Kidney capillary endothelial cell (primary cell): ENCODE results near the gene SEM1.
A peak's percentile ranks its signal among the peaks of the same experiment; 100 is the strongest.
"Not testable (repeated sequence)": the region's sequence is repeated elsewhere in the genome, so short reads cannot be mapped to it uniquely, and the experiment has no call there.

Experiments used
- DNase-seq: peaks from one replicate; pipeline ENCODE4 v3.0.0-alpha.2; 2018; ENCODE audit warnings: low spot score

SEM1 gene

GRCh38 chr7:96709381-96710228 lies at the start of gene SEM1:
Gene SEM1 (minus strand): TSS chr7:96709846. CDS start chr7:96709763, 83 bp downstream.
- peak; percentile 74 for DNase-seq

GRCh38 chr7:96757880-96758279 lies 48.2 kb upstream of the SEM1 start:
- DNase-seq, result not testable (repeated sequence)

GRCh38 chr7:96747418-96747940 lies 37.8 kb upstream of the SEM1 start:
- no peak for DNase-seq

GRCh38 chr7:96740130-96740529 lies 30.5 kb upstream of the SEM1 start:
- DNase-seq, result no peak

- DNase-seq, result no peak
Measured at GRCh38 chr7:96739609-96740008, 30.0 kb upstream of the SEM1 start.

- no peak for DNase-seq
Measured at GRCh38 chr7:96739167-96739566, 29.5 kb upstream of the SEM1 start.

- DNase-seq, result no peak
Measured at GRCh38 chr7:96738705-96739104, 29.1 kb upstream of the SEM1 start.

- DNase-seq, result no peak
Measured at GRCh38 chr7:96737545-96738050, 28.0 kb upstream of the SEM1 start.

- DNase-seq, result no peak
Measured at GRCh38 chr7:96734343-96734742, 24.7 kb upstream of the SEM1 start.

GRCh38 chr7:96729820-96730219 lies 20.2 kb upstream of the SEM1 start:
- no peak for DNase-seq

- DNase-seq, result no peak
Measured at GRCh38 chr7:96728139-96728538, 18.5 kb upstream of the SEM1 start.

- DNase-seq, result no peak
Measured at GRCh38 chr7:96727534-96728088, 18.0 kb upstream of the SEM1 start.

GRCh38 chr7:96723622-96724021 lies 14.0 kb upstream of the SEM1 start:
- DNase-seq, result no peak

GRCh38 chr7:96722928-96723327 lies 13.3 kb upstream of the SEM1 start:
- not testable (repeated sequence) for DNase-seq

- no peak for DNase-seq
Measured at GRCh38 chr7:96720843-96721242, 11.2 kb upstream of the SEM1 start.

- DNase-seq, result no peak
Measured at GRCh38 chr7:96719164-96719563, 9.5 kb upstream of the SEM1 start.

GRCh38 chr7:96718107-96719003 lies 8.7 kb upstream of the SEM1 start:
- no peak for DNase-seq

- DNase-seq, result no peak
Measured at GRCh38 chr7:96713037-96713436, 3.4 kb upstream of the SEM1 start.

GRCh38 chr7:96710544-96710943 lies 898 bp upstream of the SEM1 start:
- no peak for DNase-seq

- no peak for DNase-seq
Measured at GRCh38 chr7:96708872-96709271, 774 bp downstream of the SEM1 start.

GRCh38 chr7:96707901-96708774 lies 1.5 kb downstream of the SEM1 start:
- DNase-seq, result no peak
